ENCODE measurements around the gene TBCB.

TBCB gene

GRCh38 chr19:36136964-36137686 lies 21.9 kb downstream of the TBCB start:
- DNase-seq (ENCODE audit: low spot score) = no peak

GRCh38 chr19:36139120-36139472 lies 23.8 kb downstream of the TBCB start:
- no peak for DNase-seq (ENCODE audit: low spot score)

- DNase-seq (ENCODE audit: low spot score) = peak; percentile 98
Observed at GRCh38 chr19:36139473-36140303, 24.4 kb downstream of the TBCB start, which contains the start of gene CAPNS1. TSS of gene CAPNS1 (plus strand) at chr19:36140066. CDS start at chr19:36141012, 946 bp downstream.

DNA sequence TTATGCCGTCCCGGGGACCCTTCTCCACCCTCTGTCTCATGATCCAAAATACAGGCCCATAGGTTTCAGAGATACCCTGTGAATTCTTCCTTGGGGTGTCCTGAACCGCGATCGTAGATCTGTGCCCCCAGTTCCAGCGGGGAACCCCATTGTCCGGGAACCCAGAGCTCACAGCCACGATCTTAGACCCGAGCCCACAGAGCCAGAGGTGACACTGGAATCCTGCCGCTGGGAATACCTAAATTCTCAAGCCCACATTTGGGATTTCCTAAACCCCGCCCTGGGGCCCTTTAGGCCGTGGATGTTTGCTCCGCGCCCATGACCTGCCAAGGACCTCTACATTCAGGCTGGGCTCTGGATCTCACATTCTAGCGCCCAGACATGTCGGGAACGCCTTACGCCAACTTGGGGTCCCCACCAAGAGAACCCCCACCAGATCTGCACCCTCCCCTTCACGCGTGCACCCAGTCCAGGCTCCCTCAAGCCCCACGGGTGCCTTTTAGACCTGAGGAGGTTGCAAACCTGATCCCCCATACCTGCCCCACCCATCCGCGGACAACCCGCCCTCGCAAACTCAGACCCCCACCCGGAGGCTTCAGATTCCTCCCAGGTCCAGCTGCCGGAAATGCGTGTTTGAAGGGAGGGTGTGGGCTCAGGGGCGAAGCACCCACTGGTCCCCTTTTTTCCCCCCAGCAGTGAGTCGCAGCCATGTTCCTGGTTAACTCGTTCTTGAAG lies 25.2 kb downstream of the TBCB start:
- peak; percentile 53 for DNase-seq (ENCODE audit: low spot score)

DNA sequence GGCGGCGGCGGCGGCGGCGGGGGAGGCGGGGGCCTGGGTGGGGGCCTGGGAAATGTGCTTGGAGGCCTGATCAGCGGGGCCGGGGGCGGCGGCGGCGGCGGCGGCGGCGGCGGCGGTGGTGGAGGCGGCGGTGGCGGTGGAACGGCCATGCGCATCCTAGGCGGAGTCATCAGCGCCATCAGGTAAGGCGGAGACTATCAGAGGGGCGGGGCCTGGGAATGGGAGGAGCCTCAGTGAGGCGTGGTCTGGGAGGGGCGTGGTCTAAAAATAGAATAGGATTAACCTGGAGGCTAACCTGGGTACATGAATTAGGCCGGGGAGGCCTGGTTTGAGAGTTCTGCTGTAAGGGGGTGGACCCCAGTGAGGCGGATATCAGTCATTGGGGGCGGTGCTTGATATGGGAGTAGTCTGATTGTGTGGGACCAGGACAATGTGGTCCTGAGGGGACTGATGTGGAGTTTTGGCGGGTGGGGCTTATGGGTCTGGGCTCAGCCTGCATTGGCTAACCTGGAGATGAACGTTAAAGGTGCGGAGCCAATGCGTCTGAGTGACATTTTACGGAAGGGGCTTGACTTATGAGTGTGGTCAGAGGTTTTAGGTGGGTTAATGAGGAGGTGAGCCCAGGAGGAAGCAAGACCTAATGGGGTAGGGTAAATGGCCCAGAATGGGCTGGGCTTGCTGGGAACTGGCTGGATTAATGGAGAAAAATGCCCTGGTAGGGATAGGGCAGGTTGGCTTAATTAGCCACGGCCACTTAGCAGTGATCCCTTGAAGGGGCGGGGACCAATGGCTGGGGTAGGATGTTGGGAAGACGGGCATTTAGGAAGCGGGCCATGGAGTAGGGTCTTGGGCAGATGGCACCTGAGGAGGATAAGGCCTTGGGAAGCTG lies 26.0 kb downstream of the TBCB start:
- peak; percentile 81 for DNase-seq (ENCODE audit: low spot score)

DNA sequence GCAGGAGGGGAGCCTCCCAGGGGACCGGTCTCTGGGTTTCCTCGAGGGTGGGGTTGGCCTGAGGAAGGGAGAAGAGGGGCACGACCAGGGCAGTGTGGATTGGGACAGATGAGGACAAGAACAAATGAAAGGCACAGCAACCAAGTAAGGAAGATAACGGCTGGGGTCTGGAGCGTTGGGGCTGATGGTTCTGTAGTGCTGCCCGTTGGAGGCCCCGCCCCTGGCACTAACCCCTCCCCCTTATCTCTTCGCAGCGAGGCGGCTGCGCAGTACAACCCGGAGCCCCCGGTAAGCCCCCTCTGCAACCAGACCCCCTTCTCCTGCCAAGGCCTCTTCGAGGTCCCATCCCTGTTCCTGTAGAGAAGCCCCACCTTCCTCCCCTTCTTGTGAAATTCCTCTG lies 26.8 kb downstream of the TBCB start:
- no peak for DNase-seq (ENCODE audit: low spot score)

DNA sequence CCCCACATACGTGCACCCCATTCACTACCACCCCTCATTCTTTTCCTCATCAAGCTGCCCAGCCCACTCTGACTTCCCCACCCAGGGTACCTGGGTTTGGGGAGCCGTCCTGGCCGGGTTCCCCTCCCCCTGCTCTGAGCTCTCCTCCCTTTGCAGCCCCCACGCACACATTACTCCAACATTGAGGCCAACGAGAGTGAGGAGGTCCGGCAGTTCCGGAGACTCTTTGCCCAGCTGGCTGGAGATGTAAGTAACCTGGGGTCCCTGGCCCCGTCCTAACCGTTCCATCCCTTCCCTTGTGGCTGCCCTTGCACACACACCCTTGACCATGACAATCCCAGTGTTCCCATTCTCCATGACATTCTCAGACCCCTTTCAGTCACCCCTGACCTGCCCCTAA lies 27.2 kb downstream of the TBCB start:
- no peak for DNase-seq (ENCODE audit: low spot score)

DNA sequence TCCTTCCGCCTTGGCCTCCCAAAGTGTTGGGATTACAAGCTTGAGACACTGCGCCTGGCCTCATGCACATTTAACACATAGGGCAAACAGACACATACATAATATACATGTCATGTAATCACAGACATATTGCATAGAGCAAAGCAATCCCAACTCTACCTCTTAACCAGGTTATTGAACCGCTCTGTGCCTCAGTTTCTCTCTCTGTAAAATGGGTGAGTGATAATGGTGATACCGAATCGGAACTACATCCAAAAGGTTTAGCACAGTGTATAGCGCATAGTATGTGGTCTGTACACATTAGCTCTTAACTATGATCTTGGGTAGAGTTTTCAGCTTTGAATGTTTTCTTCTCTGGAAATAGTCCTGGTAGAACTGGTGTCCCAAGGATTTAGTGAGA lies 29.4 kb downstream of the TBCB start:
- no peak for DNase-seq (ENCODE audit: low spot score)

- DNase-seq (ENCODE audit: low spot score) = no peak
Observed at GRCh38 chr19:36149673-36150406, 34.6 kb downstream of the TBCB start.

DNA sequence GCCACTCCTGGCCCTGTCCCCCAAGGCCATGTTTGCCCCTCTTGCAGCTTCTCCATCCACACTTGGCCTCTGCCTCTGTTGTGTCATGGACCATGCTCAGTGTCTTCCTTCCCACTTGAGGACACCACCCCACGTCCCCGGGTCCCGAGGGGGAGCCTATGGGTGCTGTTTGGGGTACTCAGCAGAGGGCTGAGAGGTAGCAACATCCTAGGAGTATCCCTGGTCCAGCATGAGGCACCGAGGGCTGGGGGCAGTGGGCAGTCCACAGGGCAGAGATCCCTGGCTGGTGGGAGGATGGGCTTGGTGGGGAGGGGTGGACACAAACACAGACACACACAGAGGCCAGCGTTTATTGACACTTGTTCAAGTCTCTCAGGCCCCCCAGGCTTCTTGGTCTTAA lies 35.3 kb downstream of the TBCB start:
- no peak for DNase-seq (ENCODE audit: low spot score)

- DNase-seq (ENCODE audit: low spot score) = peak; percentile 44
Observed at GRCh38 chr19:36151144-36152018, 36.1 kb downstream of the TBCB start.

- DNase-seq (ENCODE audit: low spot score) = no peak
Observed at GRCh38 chr19:36152019-36152351, 36.7 kb downstream of the TBCB start.

- peak; percentile 48 for DNase-seq (ENCODE audit: low spot score)
Observed at GRCh38 chr19:36152352-36153091, 37.3 kb downstream of the TBCB start, which contains the start of gene COX7A1. TSS of gene COX7A1 (minus strand) at chr19:36152447. CDS start at chr19:36152407, 40 bp downstream.

DNA sequence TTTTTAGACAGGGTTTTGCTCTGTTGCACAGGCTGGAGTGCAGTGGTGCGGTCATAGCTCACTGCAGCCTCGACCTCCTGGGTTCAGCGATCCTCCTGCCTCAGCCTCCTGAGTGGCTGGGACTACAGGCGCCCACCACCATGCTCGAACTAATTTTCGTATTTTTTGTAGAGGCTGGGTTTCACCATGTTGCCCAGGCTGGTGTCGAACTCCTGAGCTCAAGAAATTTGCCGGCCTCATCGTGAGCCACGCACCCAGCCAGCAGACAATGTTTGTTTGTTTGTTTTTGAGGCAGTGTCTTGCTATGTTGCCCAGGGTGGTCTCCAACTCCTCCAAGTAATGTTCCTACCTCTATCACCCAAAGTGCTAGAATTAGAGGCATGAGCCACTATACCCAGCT lies 37.9 kb downstream of the TBCB start:
- DNase-seq (ENCODE audit: low spot score) = no peak

- DNase-seq (ENCODE audit: low spot score) = no peak
Observed at GRCh38 chr19:36160821-36161596, 45.7 kb downstream of the TBCB start.

DNA sequence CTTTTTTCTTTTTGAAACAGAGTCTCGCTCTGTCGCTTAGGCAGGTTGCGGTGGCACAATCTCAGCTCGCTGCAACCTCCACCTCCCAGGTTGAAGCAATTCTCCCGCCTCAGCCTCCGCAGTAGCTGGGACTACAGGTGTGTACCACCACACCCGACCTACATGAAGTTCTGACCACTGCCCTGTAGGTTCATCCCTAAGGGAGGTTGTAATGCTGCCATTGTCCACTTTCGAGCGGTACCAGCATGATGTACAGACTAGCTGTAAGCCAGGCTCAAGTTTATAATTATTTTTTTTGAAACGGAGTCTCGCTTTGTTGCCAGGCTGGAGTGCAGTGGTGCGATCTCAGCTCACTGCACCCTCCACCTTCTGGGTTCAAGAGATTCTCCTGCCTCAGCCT lies 48.5 kb downstream of the TBCB start:
- no peak for DNase-seq (ENCODE audit: low spot score)

- DNase-seq (ENCODE audit: low spot score) = peak; percentile 41
Observed at GRCh38 chr19:36169084-36169760, 54.0 kb downstream of the TBCB start.

GRCh38 chr19:36172852-36173251 lies 57.6 kb downstream of the TBCB start:
- DNase-seq (ENCODE audit: low spot score) = no peak

Data from kidney capillary endothelial cell (primary cell).